Right ventricle myocardium superior (tissue), 1 donor: ENCODE results near the gene HRC. TPM values are rescaled to one million over a fixed set of nuclear protein-coding genes. Genes with fewer than 3 reads are reported as not detected.
"Not testable (repeated sequence)": the region's sequence is repeated elsewhere in the genome, so short reads cannot be mapped to it uniquely, and the experiment has no call there.

Experiments
- ATAC-seq: fragments of 200-7000 bp; cut with Tn5 transposase; one replicate; pipeline ENCODE4 v1.9.1; 2020; ENCODE audit warnings: mild to moderate bottlenecking; ENCODE audit not compliant: poor library complexity
- DNase-seq: peaks from one replicate; pipeline ENCODE4 v3.0.0-alpha.2; 2020
- intact Hi-C: fragments of 100-400 bp; cut with DNase I; formaldehyde crosslinking; loops from one replicate; pipeline ENCODE4 v1.11.2; 2022
- long read RNA-seq: library from polyadenylated mRNA; unstranded; transcript quantifications from one replicate; pipeline ENCODE4 v2.0.0, GENCODE V29; 2021
- total RNA-seq: library from RNA; stranded (reverse); fragmentation: NEBNext Ultra II Directional; extraction: Animal tissue kit (Norgen Biotek cat#: 25700); gene quantifications from one replicate; pipeline ENCODE4 v1.2.1, GENCODE V29; 2021
- donor health status: DM: no; HTN: yes; CAD: no; lungs with severe emphysema.

HRC gene
- 878 TPM for total RNA-seq
- long read RNA-seq, transcript HRC-201 (6 exons, 2,385 nt), result major isoform, 1,354 of 1,473 reads
- long read RNA-seq, transcript HRC-204 (4 exons, 303 nt), result minor isoform, 9 of 1,473 reads
- long read RNA-seq, partial matches to known transcripts, result 4 of 1,473 reads
- long read RNA-seq, other reads (novel, unspliced or antisense), result 105 of 1,473 reads

GRCh38 chr19:49155005-49155819 lies at the start of gene HRC:
TSS of gene HRC (minus strand) at chr19:49155396. CDS start at chr19:49155237, 159 bp downstream.
- DNase-seq (peak; percentile 79), ATAC-seq (peak; percentile 65)
- intact Hi-C loops, result no loop called here

GRCh38 chr19:49201042-49201441 lies 45.8 kb upstream of the HRC start:
- no peak for DNase-seq
- ATAC-seq, result no peak
- intact Hi-C loops, result no loop called here

GRCh38 chr19:49200238-49200862 lies 45.2 kb upstream of the HRC start:
- DNase-seq, result no peak
- intact Hi-C loops, result no loop called here
- ATAC-seq, result no peak

- peak; percentile 71 for DNase-seq
- ATAC-seq, result peak; percentile 94
- intact Hi-C loops, result loop anchor here (5.0 kb wide), 1 partner anchor 99 kb away; no protein-coding TSS in a partner anchor
Observed at GRCh38 chr19:49196527-49197240, 41.5 kb upstream of the HRC start.

- intact Hi-C loops, result no loop called here
- no peak for DNase-seq
- ATAC-seq, result no peak
Observed at GRCh38 chr19:49194408-49194807, 39.2 kb upstream of the HRC start.

- intact Hi-C loops, result no loop called here
- DNase-seq, result no peak
- ATAC-seq, result no peak
Observed at GRCh38 chr19:49193822-49194394, 38.7 kb upstream of the HRC start.

GRCh38 chr19:49190781-49191180 lies 35.6 kb upstream of the HRC start:
- ATAC-seq (no peak), DNase-seq (no peak)

GRCh38 chr19:49189259-49189658 lies 34.1 kb upstream of the HRC start:
- ATAC-seq (no peak), DNase-seq (no peak)
- intact Hi-C loops, result no loop called here

More at GRCh38 chr19:49190781-49191180, 35.6 kb upstream of the HRC start:
- intact Hi-C loops, result no loop called here

GRCh38 chr19:49188626-49189200 lies 33.5 kb upstream of the HRC start:
- intact Hi-C loops, result no loop called here
- ATAC-seq (no peak), DNase-seq (no peak)

- DNase-seq (no peak), ATAC-seq (no peak)
- intact Hi-C loops, result no loop called here
Observed at GRCh38 chr19:49186108-49186507, 30.9 kb upstream of the HRC start.

GRCh38 chr19:49182848-49183375 lies 27.7 kb upstream of the HRC start:
- DNase-seq, result no peak
- intact Hi-C loops, result no loop called here
- peak; percentile 25 for ATAC-seq

GRCh38 chr19:49182010-49182847 lies 27.0 kb upstream of the HRC start:
- intact Hi-C loops, ATAC-seq, DNase-seq: not testable (repeated sequence)

GRCh38 chr19:49180659-49181058 lies 25.5 kb upstream of the HRC start:
- DNase-seq, result no peak
- intact Hi-C loops, result no loop called here
- ATAC-seq, result no peak

- DNase-seq (no peak), ATAC-seq (no peak)
- intact Hi-C loops, result no loop called here
Observed at GRCh38 chr19:49173198-49173597, 18.0 kb upstream of the HRC start.

GRCh38 chr19:49168421-49168820 lies 13.2 kb upstream of the HRC start:
- intact Hi-C loops, result no loop called here
- ATAC-seq, result no peak
- no peak for DNase-seq

GRCh38 chr19:49167857-49168409 lies 12.7 kb upstream of the HRC start:
- no peak for DNase-seq
- intact Hi-C loops, result no loop called here

GRCh38 chr19:49165865-49166301 lies 10.7 kb upstream of the HRC start:
- DNase-seq, result no peak
- intact Hi-C loops, result no loop called here
- ATAC-seq, result peak; percentile 36

More at GRCh38 chr19:49167857-49168409, 12.7 kb upstream of the HRC start:
- no peak for ATAC-seq
